ENCODE measurements around the gene CASP10. TPM values are rescaled to one million over a fixed set of nuclear protein-coding genes. Genes with fewer than 3 reads are reported as not detected.

CASP10 gene
- total and polyA plus RNA-seq, 2 of the 13 experiments (the other 11 are each of a cell fraction or from before 2014, with no cell fraction given) = 22.2 to 23.8 TPM

- TF ChIP-seq TBP (CRISPR knock-in tag; IDR thresholded peaks at IDR 0.05) (0 out of 2 replicates have a peak, but pooled peaks have one; percentile 8), ZNF687 (CRISPR knock-in tag; IDR thresholded peaks at IDR 0.05) (peak; percentile 16; the same call in 1 of the 2 replicates), DBP (CRISPR knock-in tag; IDR thresholded peaks at IDR 0.05; ENCODE audit: not compliant biosample characterization) (peak; percentile 10), RNF219 (CRISPR knock-in tag; IDR thresholded peaks at IDR 0.05) (0 out of 2 replicates have a peak, but pooled peaks have one; percentile 5), REXO4 (CRISPR knock-in tag; IDR thresholded peaks at IDR 0.05; ENCODE audit: borderline replicate concordance) (no peak), ZEB1 (IDR thresholded peaks at IDR 0.05; ENCODE audit: insufficient replicate concordance, low read depth) (peak; percentile 11), ZFP36L1 (CRISPR knock-in tag; IDR thresholded peaks at IDR 0.05) (0 out of 2 replicates have a peak, but pooled peaks have one; percentile 46), CENPX (CRISPR knock-in tag; IDR thresholded peaks at IDR 0.05) (no peak), NKX3-1 (CRISPR knock-in tag; IDR thresholded peaks at IDR 0.05) (peak; percentile 13; the same call in 1 of the 2 replicates), ZNF33B (CRISPR knock-in tag; IDR thresholded peaks at IDR 0.05) (peak; percentile 5; the same call in 1 of the 2 replicates), ZNF670 (CRISPR knock-in tag; IDR thresholded peaks at IDR 0.05; ENCODE audit: borderline replicate concordance) (peak; percentile 10; the same call in 1 of the 2 replicates), ATF4 (CRISPR knock-in tag; IDR thresholded peaks at IDR 0.05) (peak in 1 of 2 experiments; percentile 54; a peak in 2 of 4 replicates), ZBTB34 (CRISPR knock-in tag; IDR thresholded peaks at IDR 0.05) (peak; percentile 9), DR1 (CRISPR knock-in tag; IDR thresholded peaks at IDR 0.05) (0 out of 2 replicates have a peak, but pooled peaks have one; percentile 1), ZNF275 (CRISPR knock-in tag; IDR thresholded peaks at IDR 0.05; ENCODE audit: borderline replicate concordance) (no peak), SMYD3 (CRISPR knock-in tag; IDR thresholded peaks at IDR 0.05) (0 out of 2 replicates have a peak, but pooled peaks have one; percentile 6), ZNF782 (CRISPR knock-in tag; IDR thresholded peaks at IDR 0.05; ENCODE audit: borderline replicate concordance) (no peak), ZNF430 (CRISPR knock-in tag; IDR thresholded peaks at IDR 0.05) (peak; percentile 52; the same call in 1 of the 2 replicates)
Measured at GRCh38 chr2:201232467-201232815, 49.5 kb downstream of the CASP10 start (continued).

Measured in HepG2 (cell line).